SU-DHL-6 (cell line): ENCODE measurements around the gene PLA1A.

Experiments
- H2AFZ ChIP-seq: fragments of 200-600 bp; sonication (generic); 2 replicates; pipeline ENCODE4 v1.6.1; 2014; ENCODE audit warnings: low read depth, mild to moderate bottlenecking, moderate library complexity, mixed read lengths, antibody characterized with exemption, low read length; ENCODE audit not compliant: severe bottlenecking
- H3F3A ChIP-seq: fragments of 200-600 bp; shearing (Covaris generic); 2 replicates; pipeline ENCODE4 v1.6.0; 2016; ENCODE audit warnings: antibody characterized with exemption, mild to moderate bottlenecking; ENCODE audit not compliant: insufficient read depth
- H3K27ac ChIP-seq: fragments of 200-600 bp; sonication (generic); 2 replicates; pipeline ENCODE4 v1.5.1; 2016; ENCODE audit warnings: low read depth, mild to moderate bottlenecking, low read length, moderate library complexity, mixed read lengths
- H3K27me3 ChIP-seq: fragments of 200-600 bp; sonication (generic), shearing (Covaris generic); 2 replicates; pipeline ENCODE4 v1.6.0; 2014; ENCODE audit warnings: mild to moderate bottlenecking, low read length
- H3K36me3 ChIP-seq: fragments of 200-600 bp; sonication (generic); 2 replicates; pipeline ENCODE4 v1.6.1; 2014; ENCODE audit warnings: mild to moderate bottlenecking, low read length, mixed read lengths
- H3K4me2 ChIP-seq: fragments of 300-600, 200-600 bp; shearing (Covaris generic), sonication (generic); 2 replicates; pipeline ENCODE4 v1.6.0; 2014; ENCODE audit warnings: low read length, low read depth, mild to moderate bottlenecking; ENCODE audit not compliant: poor library complexity, severe bottlenecking
- H3K4me3 ChIP-seq: fragments of 200-600 bp; sonication (generic); 2 replicates; pipeline ENCODE4 v1.5.1; 2014; ENCODE audit warnings: antibody characterized with exemption, low read length, mild to moderate bottlenecking, mixed read lengths; ENCODE audit not compliant: insufficient read depth, poor library complexity, severe bottlenecking
- H3K79me2 ChIP-seq: fragments of 200-600 bp; sonication (generic); 2 replicates; pipeline ENCODE4 v1.6.1; 2014; ENCODE audit warnings: mild to moderate bottlenecking, low read length, moderate library complexity; ENCODE audit not compliant: insufficient read depth
- H3K9ac ChIP-seq: fragments of 200-600 bp; sonication (generic); 2 replicates; pipeline ENCODE4 v1.7.0; 2014; ENCODE audit warnings: mild to moderate bottlenecking, low read length
- H3K9me2 ChIP-seq: fragments of 200-600 bp; sonication (generic); replicated peaks from 2 replicates; pipeline ENCODE4 v1.6.1; 2014; ENCODE audit warnings: low read length; ENCODE audit not compliant: insufficient read depth
- H3K9me3 ChIP-seq: fragments of 200-600 bp; sonication (generic); 2 replicates; pipeline ENCODE4 v1.6.1; 2014; ENCODE audit warnings: low read length, mixed read lengths; ENCODE audit not compliant: insufficient read depth
- H4K20me1 ChIP-seq: fragments of 200-600 bp; sonication (generic); 2 replicates; pipeline ENCODE4 v1.6.1; 2014; ENCODE audit warnings: low read depth, mild to moderate bottlenecking, antibody characterized with exemption, low read length, moderate library complexity, mixed read lengths
- CTCF ChIP-seq: fragments of 200-600 bp; sonication (generic); IDR thresholded peaks from one replicate; pipeline ENCODE4 v1.5.1; 2017; ENCODE audit warnings: antibody characterized with exemption, mild to moderate bottlenecking, low read length, moderate library complexity; ENCODE audit not compliant: insufficient read depth, poor library complexity, severe bottlenecking
- EZH2phosphoT487 ChIP-seq: fragments of 200-600 bp; sonication (generic), shearing (Covaris generic); conservative IDR thresholded peaks from 2 replicates; pipeline ENCODE4 v1.6.1; 2018; ENCODE audit warnings: mild to moderate bottlenecking, antibody characterized with exemption, low read length, moderate library complexity, mixed read lengths

Gene PLA1A

GRCh38 chr3:119596398-119596797 lies 1.3 kb upstream of the PLA1A start:
- no peak overlapping the region for H2AFZ ChIP-seq

GRCh38 chr3:119598410-119599098 lies 869 bp downstream of the PLA1A start:
- Histone ChIP-seq H3K9ac (no peak overlapping the region), H4K20me1 (no peaks in the 10 kb centered on the region), H3K27me3 (no peaks in the 10 kb centered on the region), H3K27ac (no peak overlapping the region), H2AFZ (no peak overlapping the region), H3K9me2 (no peaks in the 10 kb centered on the region), H3K79me2 (no peaks in the 10 kb centered on the region), H3K4me3 (no peak overlapping the region), H3K9me3 (no peaks in the 10 kb centered on the region), H3F3A (no peaks in the 10 kb centered on the region), H3K36me3 (no peaks in the 10 kb centered on the region), H3K4me2 (no peak overlapping the region)
- no peak for TF ChIP-seq CTCF
- TF ChIP-seq EZH2phosphoT487, result no peak

More at GRCh38 chr3:119596398-119596797, 1.3 kb upstream of the PLA1A start:
- Histone ChIP-seq H4K20me1 (no peaks in the 10 kb centered on the region), H3F3A (no peaks in the 10 kb centered on the region), H3K27me3 (no peaks in the 10 kb centered on the region), H3K27ac (no peak overlapping the region), H3K9me3 (no peaks in the 10 kb centered on the region), H3K4me2 (no peak overlapping the region), H3K36me3 (no peaks in the 10 kb centered on the region), H3K9me2 (no peaks in the 10 kb centered on the region), H3K9ac (no peak overlapping the region), H3K79me2 (no peaks in the 10 kb centered on the region), H3K4me3 (no peak overlapping the region)
- TF ChIP-seq EZH2phosphoT487 (no peak), CTCF (no peak)

GRCh38 chr3:119599558-119600174 lies 2.0 kb downstream of the PLA1A start:
- H3K9ac ChIP-seq, result no peak overlapping the region

More at GRCh38 chr3:119599558-119600174, 2.0 kb downstream of the PLA1A start:
- Histone ChIP-seq H3K36me3 (no peaks in the 10 kb centered on the region), H3K4me2 (no peak overlapping the region), H3K27ac (no peak overlapping the region), H2AFZ (no peak overlapping the region), H3F3A (no peaks in the 10 kb centered on the region), H4K20me1 (no peaks in the 10 kb centered on the region), H3K79me2 (no peaks in the 10 kb centered on the region), H3K27me3 (no peaks in the 10 kb centered on the region), H3K9me3 (no peaks in the 10 kb centered on the region), H3K4me3 (no peak overlapping the region), H3K9me2 (no peaks in the 10 kb centered on the region)
- TF ChIP-seq EZH2phosphoT487, result no peak
- no peak for TF ChIP-seq CTCF
